Coronary artery (tissue), 2 donors: ENCODE results near the gene HSPB7.
A peak's percentile ranks its signal among the peaks of the same experiment; 100 is the strongest.

ENCODE experiments used
- DNase-seq: peaks from one replicate; pipeline ENCODE4 v3.0.0-alpha.2; 2017; ENCODE audit warnings: low spot score
- H3K27ac ChIP-seq, 2 donors: fragments of 200-600 bp; sonication (generic); one replicate each; pipeline ENCODE4 v1.5.1; 2016 to 2019
- H3K4me3 ChIP-seq: fragments of 200-600 bp; sonication (generic); 2 replicates; pipeline ENCODE4 v1.5.1; 2016; ENCODE audit warnings: mild to moderate bottlenecking, moderate library complexity
- TF ChIP-seq, protein P1 (sequence below): fragments of 200-600 bp; sonication (generic); IDR thresholded peaks from one replicate; pipeline ENCODE4 v1.5.1; 2019; ENCODE audit warnings: antibody characterized with exemption

The HSPB7 gene

DNA sequence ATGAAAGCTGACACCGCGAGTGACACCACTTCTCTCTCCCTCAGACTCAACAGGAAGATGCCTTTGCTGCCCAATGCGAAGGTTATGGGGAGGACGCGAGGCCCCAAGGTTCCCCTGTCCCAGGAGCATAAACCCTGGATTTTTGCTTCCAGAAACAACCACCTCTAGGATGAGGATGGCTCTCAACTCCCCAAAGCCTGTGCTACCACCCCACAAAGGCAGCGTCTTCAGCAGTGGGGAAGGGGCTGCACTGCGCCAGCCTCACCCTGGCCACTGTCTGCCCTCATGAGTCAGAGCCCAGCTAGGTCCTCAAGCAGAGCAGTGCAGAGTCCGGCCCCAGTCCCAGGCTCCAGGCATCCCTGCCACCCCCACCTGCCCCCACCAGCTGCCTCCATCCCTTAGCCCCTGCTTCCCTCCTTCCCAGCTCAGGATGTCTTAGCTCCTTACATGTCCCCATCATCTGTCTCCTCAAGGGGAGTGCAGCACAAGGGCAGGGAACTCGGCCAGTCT, 20.7 kb downstream of the HSPB7 start:
- H3K4me3 ChIP-seq = no peak overlapping the region
- no peak overlapping the region for H3K27ac ChIP-seq
- TF ChIP-seq, protein P1, sequence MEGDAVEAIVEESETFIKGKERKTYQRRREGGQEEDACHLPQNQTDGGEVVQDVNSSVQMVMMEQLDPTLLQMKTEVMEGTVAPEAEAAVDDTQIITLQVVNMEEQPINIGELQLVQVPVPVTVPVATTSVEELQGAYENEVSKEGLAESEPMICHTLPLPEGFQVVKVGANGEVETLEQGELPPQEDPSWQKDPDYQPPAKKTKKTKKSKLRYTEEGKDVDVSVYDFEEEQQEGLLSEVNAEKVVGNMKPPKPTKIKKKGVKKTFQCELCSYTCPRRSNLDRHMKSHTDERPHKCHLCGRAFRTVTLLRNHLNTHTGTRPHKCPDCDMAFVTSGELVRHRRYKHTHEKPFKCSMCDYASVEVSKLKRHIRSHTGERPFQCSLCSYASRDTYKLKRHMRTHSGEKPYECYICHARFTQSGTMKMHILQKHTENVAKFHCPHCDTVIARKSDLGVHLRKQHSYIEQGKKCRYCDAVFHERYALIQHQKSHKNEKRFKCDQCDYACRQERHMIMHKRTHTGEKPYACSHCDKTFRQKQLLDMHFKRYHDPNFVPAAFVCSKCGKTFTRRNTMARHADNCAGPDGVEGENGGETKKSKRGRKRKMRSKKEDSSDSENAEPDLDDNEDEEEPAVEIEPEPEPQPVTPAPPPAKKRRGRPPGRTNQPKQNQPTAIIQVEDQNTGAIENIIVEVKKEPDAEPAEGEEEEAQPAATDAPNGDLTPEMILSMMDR = no peak
- DNase-seq = no peak

DNA sequence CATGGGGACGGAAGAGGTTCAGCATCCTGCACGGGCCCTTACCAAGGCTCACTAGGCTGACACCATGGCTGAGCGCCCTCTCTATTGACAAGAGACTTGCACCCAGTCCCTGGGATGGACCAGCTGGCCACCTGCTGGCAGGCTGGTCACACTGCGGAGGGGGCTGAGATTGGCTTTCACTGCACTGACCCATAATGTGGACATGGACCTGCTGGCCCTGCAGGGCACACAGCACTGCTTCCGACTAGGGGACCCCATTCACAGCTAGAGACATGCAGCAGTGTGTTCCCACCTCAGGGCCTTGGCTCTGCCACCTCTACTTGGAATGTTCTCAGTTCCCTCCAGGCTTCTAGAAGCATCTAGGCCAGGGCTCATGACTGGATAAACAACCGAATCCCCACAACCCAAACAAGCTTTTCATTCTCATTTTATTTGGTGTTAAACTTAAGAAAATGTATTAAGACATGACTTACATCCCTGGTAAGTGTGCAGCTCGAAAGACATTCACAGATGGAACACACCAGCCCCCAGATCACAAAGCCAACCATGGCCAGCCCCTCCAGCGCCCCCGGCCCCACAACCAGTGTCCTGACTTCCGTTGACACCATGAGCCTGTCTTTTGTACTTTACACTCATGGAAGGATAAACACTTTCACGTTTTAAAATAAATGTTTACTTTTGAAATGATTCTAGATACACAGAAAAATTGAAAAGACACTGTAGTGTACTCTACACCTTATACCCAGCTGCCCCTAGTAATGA, 23.1 kb downstream of the HSPB7 start:
- TF ChIP-seq, protein P1 = peak; percentile 86
- DNase-seq = no peak
- H3K27ac ChIP-seq = no peak overlapping the region
- H3K4me3 ChIP-seq = no peak overlapping the region

DNA sequence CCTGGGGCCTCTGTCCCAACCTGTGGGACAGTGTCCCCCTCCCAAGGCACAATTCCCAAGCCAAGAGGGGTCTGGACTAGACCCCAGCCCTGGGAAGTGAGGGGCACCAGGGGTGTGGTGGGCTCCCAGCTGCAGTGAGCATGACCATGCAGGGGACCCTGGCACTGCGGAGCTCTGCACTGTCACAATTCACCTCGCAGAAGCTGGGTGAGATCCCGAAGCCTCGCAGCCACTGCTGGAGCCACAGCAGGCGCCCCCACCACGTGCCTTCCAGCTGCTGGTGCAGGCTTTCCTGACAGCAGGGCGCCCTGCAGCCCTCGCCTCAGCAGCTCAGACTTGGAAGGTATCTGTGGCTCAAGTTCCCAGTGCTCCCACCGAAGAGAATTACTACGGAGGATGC, 23.8 kb downstream of the HSPB7 start:
- Histone ChIP-seq H3K27ac (no peak overlapping the region), H3K4me3 (no peak overlapping the region)
- TF ChIP-seq, protein P1 = no peak
- DNase-seq = no peak

DNA sequence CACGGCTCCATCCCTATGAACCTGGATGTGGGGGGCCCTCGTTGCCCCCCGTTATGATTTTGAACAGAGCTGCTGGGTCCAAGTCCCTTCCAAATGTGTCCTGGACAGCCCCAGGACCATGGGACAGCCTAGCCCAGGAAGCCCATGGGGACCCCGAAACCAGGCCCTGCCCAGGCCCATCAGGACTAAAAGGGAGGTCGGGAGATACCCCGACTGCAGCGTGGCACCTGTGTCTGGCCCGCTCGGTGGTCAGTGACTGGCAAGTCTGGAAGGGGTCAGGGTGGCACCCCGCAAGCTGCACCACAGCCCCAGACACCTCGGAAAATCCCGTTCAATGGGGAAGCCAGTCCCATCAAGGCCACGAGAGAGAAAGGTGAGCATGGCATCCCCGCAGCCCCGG, 24.2 kb downstream of the HSPB7 start:
- TF ChIP-seq, protein P1 = no peak
- Histone ChIP-seq H3K27ac (no peak overlapping the region), H3K4me3 (no peak overlapping the region)
- no peak for DNase-seq

DNA sequence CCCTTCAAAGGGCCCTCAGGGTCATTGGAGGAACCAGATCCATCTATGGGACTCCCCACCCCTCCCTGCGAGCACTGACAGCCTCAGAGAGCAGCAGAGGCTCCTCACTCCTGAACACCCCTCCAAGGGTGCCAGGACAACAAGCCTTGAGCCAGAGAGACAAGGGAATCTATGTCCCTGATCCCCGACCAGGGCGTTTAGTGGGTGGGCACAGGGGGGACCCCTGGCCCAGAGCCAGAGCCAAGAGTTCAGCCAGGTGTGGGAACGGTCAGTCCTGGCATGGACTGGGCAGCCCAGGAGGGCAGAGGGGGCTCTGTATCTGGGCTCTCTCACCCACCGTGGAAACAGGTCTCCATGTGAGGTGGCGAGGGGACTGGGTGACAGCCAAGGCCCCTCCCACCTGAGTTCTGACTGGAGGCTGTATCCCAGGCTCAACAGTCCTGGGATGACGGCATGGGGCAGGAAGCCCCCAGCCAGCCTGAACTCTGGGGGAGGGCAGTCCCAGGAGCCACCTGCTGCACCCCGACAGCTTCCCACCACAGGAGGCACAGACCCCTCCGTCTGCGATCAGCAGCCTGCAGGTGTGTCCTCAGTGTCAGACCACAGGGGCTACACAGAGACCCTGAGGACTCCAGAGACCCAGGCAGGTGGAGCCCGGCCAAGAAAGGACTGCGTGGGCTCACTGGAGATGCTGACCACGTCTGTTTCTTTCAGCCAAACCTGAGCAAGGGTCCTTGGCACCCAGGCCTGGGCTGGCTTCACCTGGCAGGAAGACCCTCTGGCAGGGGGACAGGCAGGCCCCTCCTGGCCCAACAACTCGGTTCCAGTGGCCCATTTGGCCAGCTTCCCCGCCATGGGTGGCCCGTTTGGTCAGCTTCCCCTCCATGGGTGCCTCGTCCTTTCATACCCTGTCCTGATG, 25.0 kb downstream of the HSPB7 start:
- no peak overlapping the region for H3K27ac ChIP-seq
- no peak overlapping the region for H3K4me3 ChIP-seq
- TF ChIP-seq, protein P1 = no peak
- DNase-seq = no peak

DNA sequence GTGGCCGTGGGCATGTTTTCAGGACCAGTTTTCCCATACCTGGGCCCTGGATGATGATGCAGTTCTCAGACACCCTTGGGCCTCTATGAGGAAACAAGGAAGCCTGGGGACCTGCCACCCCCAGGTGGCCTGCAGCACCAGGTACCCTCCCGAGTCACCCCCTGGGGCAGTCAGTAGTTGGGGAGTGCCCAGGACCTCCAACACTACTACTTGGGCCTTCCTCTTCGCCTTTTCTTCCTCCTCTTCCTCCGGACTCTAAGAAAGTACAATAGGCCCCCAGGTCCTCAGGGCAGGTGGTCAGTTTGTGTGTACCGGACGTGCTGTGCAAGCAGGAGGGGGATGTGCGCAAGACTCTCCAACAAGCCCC, 25.7 kb downstream of the HSPB7 start:
- TF ChIP-seq, protein P1 = no peak
- no peak for DNase-seq
- H3K27ac ChIP-seq = no peak overlapping the region
- H3K4me3 ChIP-seq = no peak overlapping the region
